MM.1S (cell line): Measurements from ENCODE around the gene SYCN.

Experiments used
- DNase-seq: peaks from one replicate; pipeline ENCODE4 v3.0.0-alpha.2; 2015
- H2AFZ ChIP-seq: fragments of 300-600 bp; sonication (generic); 2 replicates; pipeline ENCODE4 v1.6.0; 2016; ENCODE audit warnings: antibody characterized with exemption, low read length
- H3F3A ChIP-seq: fragments of 300-600 bp; sonication (generic); 2 replicates; pipeline ENCODE4 v1.6.1; 2016; ENCODE audit warnings: mild to moderate bottlenecking, antibody characterized with exemption, low read length, moderate library complexity, mixed read lengths; ENCODE audit not compliant: insufficient read depth
- H3K27ac ChIP-seq: fragments of 300-600 bp; sonication (generic); 2 replicates; pipeline ENCODE4 v1.5.1; 2016; ENCODE audit warnings: mild to moderate bottlenecking, low read length
- H3K27me3 ChIP-seq: fragments of 300-600 bp; sonication (generic); replicated peaks from 2 replicates; pipeline ENCODE4 v1.6.0; 2016; ENCODE audit warnings: low read length; ENCODE audit not compliant: insufficient read depth
- H3K36me3 ChIP-seq: fragments of 300-600 bp; sonication (generic); replicated peaks from 2 replicates; pipeline ENCODE4 v1.6.1; 2016; ENCODE audit warnings: mild to moderate bottlenecking, low read length, mixed read lengths; ENCODE audit not compliant: insufficient read depth
- H3K4me1 ChIP-seq: fragments of 300-600 bp; sonication (generic); 2 replicates; pipeline ENCODE4 v1.6.1; 2016; ENCODE audit warnings: low read length, mixed read lengths
- H3K4me2 ChIP-seq: fragments of 300-600 bp; sonication (generic); 2 replicates; pipeline ENCODE4 v1.6.0; 2016; ENCODE audit warnings: low read depth, low read length
- H3K4me3 ChIP-seq: fragments of 300-600 bp; sonication (generic); 2 replicates; pipeline ENCODE4 v1.5.1; 2016; ENCODE audit warnings: low read length, mixed read lengths
- H3K79me2 ChIP-seq: fragments of 300-600 bp; sonication (generic); 2 replicates; pipeline ENCODE4 v1.6.1; 2016; ENCODE audit warnings: mixed run types, low read length, mixed read lengths
- H3K9ac ChIP-seq: fragments of 300-600 bp; sonication (generic); 2 replicates; pipeline ENCODE4 v1.6.1; 2016; ENCODE audit warnings: low read length, mixed read lengths
- H3K9me2 ChIP-seq: fragments of 300-600 bp; sonication (generic); replicated peaks from 2 replicates; pipeline ENCODE4 v1.6.1; 2016; ENCODE audit warnings: mild to moderate bottlenecking, low read length, mixed read lengths; ENCODE audit not compliant: insufficient read depth
- H3K9me3 ChIP-seq: fragments of 300-600 bp; sonication (generic); replicated peaks from 2 replicates; pipeline ENCODE4 v1.6.1; 2016; ENCODE audit warnings: mild to moderate bottlenecking, low read length, mixed read lengths; ENCODE audit not compliant: insufficient read depth
- H4K20me1 ChIP-seq: fragments of 300-600 bp; sonication (generic); 2 replicates; pipeline ENCODE4 v1.6.1; 2016; ENCODE audit warnings: mild to moderate bottlenecking, low read length, moderate library complexity, mixed read lengths; ENCODE audit not compliant: insufficient read depth
- CTCF ChIP-seq: fragments of 300-600 bp; sonication (generic); IDR thresholded peaks from 2 replicates; pipeline ENCODE4 v1.5.1; 2016; ENCODE audit warnings: antibody characterized with exemption, low read length, mixed read lengths
- EZH2 ChIP-seq: fragments of 300-600 bp; sonication (generic); optimal IDR thresholded peaks from 2 replicates; pipeline ENCODE3; 2017; ENCODE audit warnings: low read depth, mild to moderate bottlenecking, antibody characterized with exemption, low read length, mixed read lengths
- EZH2phosphoT487 ChIP-seq: fragments of 300-600 bp; sonication (generic); IDR thresholded peaks from 2 replicates; pipeline ENCODE4 v1.6.1; 2018; ENCODE audit warnings: antibody characterized with exemption, low read length

The SYCN gene

GRCh38 chr19:39186391-39186790 lies 17.7 kb downstream of the SYCN start:
- TF ChIP-seq CTCF: no peak
- TF ChIP-seq EZH2: no peak
- no peak for TF ChIP-seq EZH2phosphoT487
- H3K4me1 ChIP-seq: no peaks in the 10 kb centered on the region
- H3K4me3 ChIP-seq: no peak overlapping the region
- H3K9ac ChIP-seq: no peak overlapping the region
- H3K27ac ChIP-seq: no peak overlapping the region
- no peaks in the 10 kb centered on the region for H4K20me1 ChIP-seq
- H3K36me3 ChIP-seq: no peaks in the 10 kb centered on the region
- no peak for DNase-seq
- no peaks in the 10 kb centered on the region for H3F3A ChIP-seq
- peaks cover 11% of the 10 kb centered on the region; the same call in 1 of the 2 replicates for H3K27me3 ChIP-seq
- no peak overlapping the region for H2AFZ ChIP-seq
- no peak overlapping the region for H3K4me2 ChIP-seq
- H3K79me2 ChIP-seq: no peaks in the 10 kb centered on the region
- H3K9me3 ChIP-seq: no peaks in the 10 kb centered on the region
- H3K9me2 ChIP-seq: no peaks in the 10 kb centered on the region

- Histone ChIP-seq H3K36me3 (no peaks in the 10 kb centered on the region), H2AFZ (no peak overlapping the region), H3F3A (no peaks in the 10 kb centered on the region), H3K9ac (no peak overlapping the region), H3K27ac (no peak overlapping the region), H4K20me1 (no peaks in the 10 kb centered on the region), H3K4me2 (no peak overlapping the region), H3K4me3 (no peak overlapping the region), H3K9me3 (no peaks in the 10 kb centered on the region), H3K4me1 (no peaks in the 10 kb centered on the region), H3K27me3 (no peaks in the 10 kb centered on the region), H3K79me2 (no peaks in the 10 kb centered on the region), H3K9me2 (no peaks in the 10 kb centered on the region)
- TF ChIP-seq CTCF: no peak
- no peak for TF ChIP-seq EZH2
- TF ChIP-seq EZH2phosphoT487: no peak
- no peak for DNase-seq
Observed at GRCh38 chr19:39183104-39183503, 21.0 kb downstream of the SYCN start.

- no peaks in the 10 kb centered on the region for H4K20me1 ChIP-seq
Observed at GRCh38 chr19:39182174-39182505, 21.9 kb downstream of the SYCN start.

More at GRCh38 chr19:39182174-39182505, 21.9 kb downstream of the SYCN start:
- no peak overlapping the region for H3K9ac ChIP-seq
- no peak overlapping the region for H3K4me3 ChIP-seq
- no peak overlapping the region for H3K27ac ChIP-seq
- no peaks in the 10 kb centered on the region for H3K79me2 ChIP-seq
- H3K9me2 ChIP-seq: no peaks in the 10 kb centered on the region
- H3K27me3 ChIP-seq: no peaks in the 10 kb centered on the region
- no peak overlapping the region for H2AFZ ChIP-seq
- TF ChIP-seq EZH2phosphoT487: no peak
- TF ChIP-seq EZH2: no peak
- TF ChIP-seq CTCF: no peak
- H3F3A ChIP-seq: no peaks in the 10 kb centered on the region
- H3K9me3 ChIP-seq: no peaks in the 10 kb centered on the region
- H3K36me3 ChIP-seq: no peaks in the 10 kb centered on the region
- H3K4me2 ChIP-seq: no peak overlapping the region
- no peak for DNase-seq
- no peaks in the 10 kb centered on the region for H3K4me1 ChIP-seq
